ENCODE data around the gene SALL2. TPM values are rescaled to one million over a fixed set of nuclear protein-coding genes. Genes with fewer than 3 reads are reported as not detected.
A peak's percentile ranks its signal among the peaks of the same experiment; 100 is the strongest.

The SALL2 gene
- total RNA-seq, 1 donor from 2014 or later: 29.7 TPM

GRCh38 chr14:21536418-21537089 is 10.4 kb upstream of the SALL2 start:
- no peak for TF ChIP-seq CTCF (conservative IDR thresholded peaks at IDR 0.05; ENCODE audit: low read depth, low read length)
- DNase-seq (ENCODE audit: low read depth): no peak
- H3K4me3 ChIP-seq (ENCODE audit: low read depth, low read length): peak overlapping the region; percentile 30

- DNase-seq (ENCODE audit: low read depth): no peak
- TF ChIP-seq CTCF (conservative IDR thresholded peaks at IDR 0.05; ENCODE audit: low read depth, low read length): no peak
- no peak overlapping the region for H3K4me3 ChIP-seq (ENCODE audit: low read depth, low read length)
Observed at GRCh38 chr14:21535545-21536417, 9.6 kb upstream of the SALL2 start.

GRCh38 chr14:21534576-21534975 is 8.4 kb upstream of the SALL2 start:
- no peak for TF ChIP-seq CTCF (conservative IDR thresholded peaks at IDR 0.05; ENCODE audit: low read depth, low read length)
- DNase-seq (ENCODE audit: low read depth): no peak
- H3K4me3 ChIP-seq (ENCODE audit: low read depth, low read length): no peak overlapping the region

GRCh38 chr14:21533294-21533693 is 7.1 kb upstream of the SALL2 start:
- H3K4me3 ChIP-seq (ENCODE audit: low read depth, low read length): no peak overlapping the region
- no peak for DNase-seq (ENCODE audit: low read depth)
- TF ChIP-seq CTCF (conservative IDR thresholded peaks at IDR 0.05; ENCODE audit: low read depth, low read length): no peak

- no peak overlapping the region for H3K4me3 ChIP-seq (ENCODE audit: low read depth, low read length)
- TF ChIP-seq CTCF (conservative IDR thresholded peaks at IDR 0.05; ENCODE audit: low read depth, low read length): no peak
- DNase-seq (ENCODE audit: low read depth): no peak
Observed at GRCh38 chr14:21529515-21529914, 3.4 kb upstream of the SALL2 start.

GRCh38 chr14:21528381-21529348 is 2.5 kb upstream of the SALL2 start:
- no peak for TF ChIP-seq CTCF (conservative IDR thresholded peaks at IDR 0.05; ENCODE audit: low read depth, low read length)

More at GRCh38 chr14:21528381-21529348, 2.5 kb upstream of the SALL2 start:
- H3K4me3 ChIP-seq (ENCODE audit: low read depth, low read length): no peak overlapping the region
- DNase-seq (ENCODE audit: low read depth): no peak

All from epithelial cell of proximal tubule (primary cell).